OCI-LY3 (cell line): ENCODE results near the gene NRG3.

Experiments used
- H2AFZ ChIP-seq: fragments of 200-600, 300-600 bp; shearing (Covaris generic); 2 replicates; pipeline ENCODE4 v1.6.0; 2014; ENCODE audit warnings: antibody characterized with exemption, low read depth, low read length
- H3K27ac ChIP-seq: fragments of 200-600, 300-600 bp; sonication (generic); 2 replicates; pipeline ENCODE4 v1.5.1; 2014; ENCODE audit warnings: mild to moderate bottlenecking, low read length, moderate library complexity, mixed read lengths
- H3K27me3 ChIP-seq: fragments of 200-600, 300-600 bp; sonication (generic); 2 replicates; pipeline ENCODE4 v1.6.1; 2014; ENCODE audit warnings: low read depth, low read length, mixed read lengths
- H3K36me3 ChIP-seq: fragments of 200-600, 300-600 bp; sonication (generic); replicated peaks from 2 replicates; pipeline ENCODE3; 2014; ENCODE audit warnings: low read depth, low read length, mixed read lengths
- H3K4me1 ChIP-seq: fragments of 300-600, 200-600 bp; sonication (generic); 2 replicates; pipeline ENCODE4 v1.6.1; 2014; ENCODE audit warnings: low read length, mixed read lengths
- H3K4me2 ChIP-seq: fragments of 200-600, 300-600 bp; sonication (generic); 2 replicates; pipeline ENCODE4 v1.6.1; 2014; ENCODE audit warnings: low read length, mixed read lengths
- H3K4me3 ChIP-seq: fragments of 300-600, 200-600 bp; sonication (generic); 2 replicates; pipeline ENCODE4 v1.5.1; 2014; ENCODE audit warnings: antibody characterized with exemption, mild to moderate bottlenecking, low read length, moderate library complexity
- H3K79me2 ChIP-seq: fragments of 300-600, 200-600 bp; shearing (Covaris generic); 2 replicates; pipeline ENCODE4 v1.6.1; 2014; ENCODE audit warnings: mild to moderate bottlenecking, low read length, mixed read lengths
- H3K9ac ChIP-seq: fragments of 300-600, 200-600 bp; shearing (Covaris generic); 2 replicates; pipeline ENCODE4 v1.6.0; 2014; ENCODE audit warnings: mild to moderate bottlenecking, low read length, moderate library complexity
- H3K9me3 ChIP-seq: fragments of 200-600, 300-600 bp; shearing (Covaris generic); 2 replicates; pipeline ENCODE4 v1.6.1; 2014; ENCODE audit warnings: low read length, mixed read lengths; ENCODE audit not compliant: insufficient read depth
- H4K20me1 ChIP-seq: fragments of 200-600, 300-600 bp; sonication (generic); 2 replicates; pipeline ENCODE4 v1.6.1; 2016; ENCODE audit warnings: low read length, mixed read lengths; ENCODE audit not compliant: insufficient read depth
- CTCF ChIP-seq: fragments of 200-600, 300-600 bp; sonication (generic); IDR thresholded peaks from 2 replicates; pipeline ENCODE4 v1.5.1; 2014; ENCODE audit warnings: antibody characterized with exemption, low read length, low read depth
- EZH2phosphoT487 ChIP-seq: fragments of 200-600 bp; shearing (Covaris generic); IDR thresholded peaks from 2 replicates; pipeline ENCODE4 v1.6.1; 2018; ENCODE audit warnings: antibody characterized with exemption, mixed run types, low read depth

Gene NRG3

GRCh38 chr10:82737549-82737948 lies 862.6 kb downstream of the NRG3 start:
- H3K79me2 ChIP-seq, result no peaks in the 10 kb centered on the region
- no peak overlapping the region for H3K27ac ChIP-seq
- TF ChIP-seq CTCF (no peak), EZH2phosphoT487 (no peak)
- no peaks in the 10 kb centered on the region for H4K20me1 ChIP-seq
- no peaks in the 10 kb centered on the region for H3K9me3 ChIP-seq
- no peaks in the 10 kb centered on the region for H3K36me3 ChIP-seq
- no peaks in the 10 kb centered on the region for H3K27me3 ChIP-seq
- H2AFZ ChIP-seq, result no peak overlapping the region
- no peak overlapping the region for H3K4me2 ChIP-seq
- no peaks in the 10 kb centered on the region for H3K4me1 ChIP-seq
- H3K9ac ChIP-seq, result no peak overlapping the region
- H3K4me3 ChIP-seq, result no peak overlapping the region

- Histone ChIP-seq H3K4me3 (no peak overlapping the region), H3K79me2 (no peaks in the 10 kb centered on the region), H2AFZ (no peak overlapping the region), H3K9me3 (no peaks in the 10 kb centered on the region), H3K36me3 (no peaks in the 10 kb centered on the region), H3K4me2 (no peak overlapping the region), H3K4me1 (no peaks in the 10 kb centered on the region), H4K20me1 (no peaks in the 10 kb centered on the region), H3K9ac (no peak overlapping the region), H3K27ac (no peak overlapping the region), H3K27me3 (no peaks in the 10 kb centered on the region)
- TF ChIP-seq CTCF, result no peak
- no peak for TF ChIP-seq EZH2phosphoT487
Measured at GRCh38 chr10:82738592-82738991, 863.6 kb downstream of the NRG3 start.

- H3K36me3 ChIP-seq, result no peaks in the 10 kb centered on the region
- H3K4me1 ChIP-seq, result no peaks in the 10 kb centered on the region
- no peak overlapping the region for H3K9ac ChIP-seq
- no peak overlapping the region for H2AFZ ChIP-seq
- no peak for TF ChIP-seq EZH2phosphoT487
- TF ChIP-seq CTCF, result no peak
- no peaks in the 10 kb centered on the region for H3K79me2 ChIP-seq
- no peak overlapping the region for H3K4me3 ChIP-seq
- H3K9me3 ChIP-seq, result no peaks in the 10 kb centered on the region
- H4K20me1 ChIP-seq, result no peaks in the 10 kb centered on the region
- H3K27ac ChIP-seq, result no peak overlapping the region
- H3K27me3 ChIP-seq, result no peaks in the 10 kb centered on the region
- H3K4me2 ChIP-seq, result no peak overlapping the region
Measured at GRCh38 chr10:82742478-82742877, 867.5 kb downstream of the NRG3 start.

GRCh38 chr10:82742898-82743297 lies 867.9 kb downstream of the NRG3 start:
- H2AFZ ChIP-seq, result no peak overlapping the region

More at GRCh38 chr10:82742898-82743297, 867.9 kb downstream of the NRG3 start:
- Histone ChIP-seq H3K9me3 (no peaks in the 10 kb centered on the region), H3K79me2 (no peaks in the 10 kb centered on the region), H3K4me3 (no peak overlapping the region), H4K20me1 (no peaks in the 10 kb centered on the region), H3K4me2 (no peak overlapping the region), H3K27ac (no peak overlapping the region), H3K4me1 (no peaks in the 10 kb centered on the region), H3K27me3 (no peaks in the 10 kb centered on the region), H3K36me3 (no peaks in the 10 kb centered on the region), H3K9ac (no peak overlapping the region)
- TF ChIP-seq CTCF (no peak), EZH2phosphoT487 (no peak)
